WI38 (cell line): ENCODE data around the gene AGTR2.
"Not testable (repeated sequence)": the region's sequence is repeated elsewhere in the genome, so short reads cannot be mapped to it uniquely, and the experiment has no call there.

ENCODE experiments used
- H3K4me3 ChIP-seq: 2 replicates; pipeline ENCODE4 v1.5.1; 2011; ENCODE audit warnings: low read depth, mild to moderate bottlenecking, control low read depth, low read length
- CTCF ChIP-seq: IDR thresholded peaks from 2 replicates; pipeline ENCODE4 v1.5.1; 2012; ENCODE audit warnings: low read depth, mild to moderate bottlenecking, control low read depth, low read length

Gene AGTR2

GRCh38 chrX:116170511-116170910, at the start of gene AGTR2:
AGTR2 (plus strand) TSS chrX:116170744; CDS start chrX:116172281, 1,537 bp downstream.
- no peak for TF ChIP-seq CTCF
- no peak within 1 kb of the TSS for H3K4me3 ChIP-seq

- no peak for TF ChIP-seq CTCF
- no peak overlapping the region for H3K4me3 ChIP-seq
These were observed 35.3 kb upstream of the AGTR2 start for GRCh38 chrX:116135277-116135676.

GRCh38 chrX:116141270-116141669, 29.3 kb upstream of the AGTR2 start:
- H3K4me3 ChIP-seq = not testable (repeated sequence)

DNA sequence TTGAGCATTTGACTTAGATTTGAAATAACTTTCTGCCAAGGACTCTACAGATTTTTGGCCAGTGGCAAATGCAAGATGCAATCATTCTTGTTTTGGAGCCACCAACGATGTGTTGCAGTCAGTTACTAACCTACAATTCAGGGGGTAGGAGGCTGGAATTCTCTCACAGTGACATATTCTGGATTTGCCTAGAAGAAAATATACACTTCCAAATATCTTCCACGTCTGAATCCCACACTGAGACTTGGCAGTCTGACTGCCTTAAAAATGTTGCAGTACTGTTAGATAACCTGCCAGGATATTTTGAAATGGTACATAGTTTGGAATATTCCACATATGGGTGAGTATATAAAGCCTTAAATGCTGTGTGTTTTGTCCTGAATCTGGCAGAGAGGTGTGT, 27.6 kb upstream of the AGTR2 start:
- H3K4me3 ChIP-seq = no peak overlapping the region
- no peak for TF ChIP-seq CTCF

DNA sequence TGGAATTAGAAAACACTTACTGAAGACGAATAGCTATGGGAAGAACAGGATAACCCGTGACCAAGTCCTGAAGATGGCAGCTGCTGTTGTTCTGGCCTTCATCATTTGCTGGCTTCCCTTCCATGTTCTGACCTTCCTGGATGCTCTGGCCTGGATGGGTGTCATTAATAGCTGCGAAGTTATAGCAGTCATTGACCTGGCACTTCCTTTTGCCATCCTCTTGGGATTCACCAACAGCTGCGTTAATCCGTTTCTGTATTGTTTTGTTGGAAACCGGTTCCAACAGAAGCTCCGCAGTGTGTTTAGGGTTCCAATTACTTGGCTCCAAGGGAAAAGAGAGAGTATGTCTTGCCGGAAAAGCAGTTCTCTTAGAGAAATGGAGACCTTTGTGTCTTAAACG, 2.4 kb downstream of the AGTR2 start:
- no peak overlapping the region for H3K4me3 ChIP-seq
- TF ChIP-seq CTCF = no peak

DNA sequence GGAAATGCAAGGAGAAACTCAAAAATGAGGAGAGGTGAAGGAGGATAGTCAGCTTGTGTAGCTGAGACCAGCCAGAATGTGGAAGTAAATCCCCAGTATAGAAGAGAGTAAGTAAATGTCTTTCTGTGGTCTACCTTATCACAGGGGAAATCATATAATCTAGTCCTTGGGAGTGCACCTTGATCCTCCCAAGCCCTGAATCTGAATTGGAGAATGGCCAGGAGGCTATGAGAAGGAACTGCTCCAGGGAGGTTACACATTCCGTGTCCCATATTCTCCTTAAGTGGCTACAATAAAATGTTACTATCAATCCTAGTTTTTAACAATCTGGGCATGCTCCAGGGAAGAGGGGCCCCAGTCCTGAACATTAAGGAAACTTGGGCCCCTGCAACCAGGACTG, 10.8 kb downstream of the AGTR2 start:
- H3K4me3 ChIP-seq = no peak overlapping the region
- TF ChIP-seq CTCF = no peak

GRCh38 chrX:116185163-116185562, 14.6 kb downstream of the AGTR2 start:
- no peak for TF ChIP-seq CTCF
- H3K4me3 ChIP-seq = no peak overlapping the region

- TF ChIP-seq CTCF = no peak
- no peak overlapping the region for H3K4me3 ChIP-seq
These were observed 24.1 kb downstream of the AGTR2 start for GRCh38 chrX:116194649-116195048.
